HG03442 (cell line): ENCODE results near the gene SH3BP4.
"Not testable (repeated sequence)": the region's sequence is repeated elsewhere in the genome, so short reads cannot be mapped to it uniquely, and the experiment has no call there.

Experiments used
- ATAC-seq: cut with Tn5 transposase; IDR thresholded peaks from one replicate; pipeline ENCODE4 v1.9.1; 2021; ENCODE audit warnings: mild to moderate bottlenecking, moderate library complexity; ENCODE audit not compliant: unreplicated experiment

Gene SH3BP4

GRCh38 chr2:235010117-235010714 is 58.4 kb downstream of the SH3BP4 start:
- ATAC-seq: no peak

- no peak for ATAC-seq
These were observed 59.8 kb downstream of the SH3BP4 start for GRCh38 chr2:235011607-235011928.

GRCh38 chr2:235011929-235012631 is 60.3 kb downstream of the SH3BP4 start:
- no peak for ATAC-seq

- ATAC-seq: no peak
These were observed 65.6 kb downstream of the SH3BP4 start for GRCh38 chr2:235017441-235017840.

GRCh38 chr2:235018838-235019237 is 67.0 kb downstream of the SH3BP4 start:
- ATAC-seq: no peak

GRCh38 chr2:235020141-235020540 is 68.3 kb downstream of the SH3BP4 start:
- ATAC-seq: not testable (repeated sequence)

GRCh38 chr2:235021752-235022151 is 69.9 kb downstream of the SH3BP4 start:
- no peak for ATAC-seq

GRCh38 chr2:235024191-235024860 is 72.5 kb downstream of the SH3BP4 start:
- no peak for ATAC-seq

- ATAC-seq: no peak
These were observed 73.3 kb downstream of the SH3BP4 start for GRCh38 chr2:235024931-235025773.

GRCh38 chr2:235025800-235026536 is 74.2 kb downstream of the SH3BP4 start:
- ATAC-seq: no peak

- no peak for ATAC-seq
These were observed 75.1 kb downstream of the SH3BP4 start for GRCh38 chr2:235026649-235027557.

GRCh38 chr2:235027558-235028214 is 75.9 kb downstream of the SH3BP4 start:
- no peak for ATAC-seq

- no peak for ATAC-seq
These were observed 76.8 kb downstream of the SH3BP4 start for GRCh38 chr2:235028646-235029045.

GRCh38 chr2:235029054-235029453 is 77.2 kb downstream of the SH3BP4 start:
- ATAC-seq: no peak

- no peak for ATAC-seq
These were observed 78.3 kb downstream of the SH3BP4 start for GRCh38 chr2:235030126-235030525.

GRCh38 chr2:235030936-235031335 is 79.1 kb downstream of the SH3BP4 start:
- no peak for ATAC-seq

GRCh38 chr2:235031686-235032373 is 80.0 kb downstream of the SH3BP4 start:
- ATAC-seq: no peak

- ATAC-seq: no peak
These were observed 80.6 kb downstream of the SH3BP4 start for GRCh38 chr2:235032466-235032865.

- ATAC-seq: no peak
These were observed 81.1 kb downstream of the SH3BP4 start for GRCh38 chr2:235032949-235033348.
